Smooth muscle cell (in vitro differentiated cells): ENCODE measurements around the gene MLPH. TPM values are rescaled to one million over a fixed set of nuclear protein-coding genes. Genes with fewer than 3 reads are reported as not detected.

Experiments used
- DNase-seq: peaks from one replicate; lab custom pipeline; 2025; ENCODE audit not compliant: unreplicated experiment; lab: John Stamatoyannopoulos, UW
- H2AFZ ChIP-seq: fragments of 200-600 bp; sonication (generic); 2 replicates; pipeline ENCODE4 v1.6.0; 2016; ENCODE audit warnings: antibody characterized with exemption, low read depth, mild to moderate bottlenecking
- H3F3A ChIP-seq: fragments of 200-600 bp; sonication (generic); 2 replicates; pipeline ENCODE4 v1.6.0; 2017; ENCODE audit warnings: antibody characterized with exemption, low read depth
- H3K27ac ChIP-seq: fragments of 200-600 bp; sonication (generic); 2 replicates; pipeline ENCODE4 v1.5.1; 2016; ENCODE audit warnings: low read depth, mild to moderate bottlenecking
- H3K27me3 ChIP-seq: fragments of 200-600 bp; sonication (generic); 2 replicates; pipeline ENCODE4 v1.6.1; 2016; ENCODE audit warnings: low read depth, mild to moderate bottlenecking
- H3K36me3 ChIP-seq: fragments of 200-600 bp; sonication (generic); 2 replicates; pipeline ENCODE4 v1.5.1; 2016; ENCODE audit warnings: low read depth
- H3K4me1 ChIP-seq: fragments of 200-600 bp; sonication (generic); 2 replicates; pipeline ENCODE4 v1.5.1; 2016; ENCODE audit warnings: low read depth
- H3K4me2 ChIP-seq: fragments of 200-600 bp; sonication (generic); 2 replicates; pipeline ENCODE4 v1.6.0; 2016; ENCODE audit warnings: mild to moderate bottlenecking
- H3K4me3 ChIP-seq: fragments of 200-600 bp; sonication (generic); 2 replicates; pipeline ENCODE4 v1.5.1; 2016; ENCODE audit warnings: mild to moderate bottlenecking
- H3K79me2 ChIP-seq: fragments of 200-600 bp; sonication (generic); 2 replicates; pipeline ENCODE4 v1.6.0; 2016; ENCODE audit warnings: low read depth, mild to moderate bottlenecking
- H3K9ac ChIP-seq: fragments of 200-600 bp; sonication (generic); 2 replicates; pipeline ENCODE4 v1.6.0; 2016; ENCODE audit warnings: low read depth
- H3K9me3 ChIP-seq: fragments of 200-600 bp; sonication (generic); replicated peaks from 2 replicates; pipeline ENCODE4 v1.5.1; 2016; ENCODE audit warnings: low read depth
- H4K20me1 ChIP-seq: fragments of 200-600 bp; sonication (generic); 2 replicates; pipeline ENCODE4 v1.6.0; 2016; ENCODE audit warnings: low read depth
- WGBS: methylation state at CpG from one replicate; pipeline ENCODE4 v1.1.7; 2016; ENCODE audit warnings: low lambda C conversion rate; 5-methylcytosine and 5-hydroxymethylcytosine counted together
- polyA plus RNA-seq: library from polyadenylated mRNA; unstranded; fragments of >200 nt; fragmentation: Nextera tagmentation; extraction: Ambion mirVana; gene quantifications from 2 replicates; pipeline ENCODE4 v1.2.1, GENCODE V29; 2016
- total RNA-seq: library from RNA; depleted of rRNA; stranded (reverse); fragments of >200 nt; gene quantifications from 2 replicates; pipeline ENCODE4 v1.2.3, GENCODE V29; 2014
- TF ChIP-seq, protein P1 (sequence below): fragments of 200-600 bp; sonication (generic); IDR thresholded peaks from 2 replicates; pipeline ENCODE4 v1.5.1; 2017; ENCODE audit warnings: borderline replicate concordance, mild to moderate bottlenecking, antibody characterized with exemption; ENCODE audit not compliant: insufficient read depth, poor library complexity, severe bottlenecking

Gene MLPH
- total and polyA plus RNA-seq, 2 experiments from 2014 or later = 32.8 to 36.4 TPM

- WGBS = 79% methylated on average over 9 of the region's 9 CpGs
- H3K79me2 ChIP-seq = no peaks in the 10 kb centered on the region
- peaks cover 35% of the 10 kb centered on the region for H3K4me1 ChIP-seq
- H3F3A ChIP-seq = peaks cover 11% of the 10 kb centered on the region
- H3K36me3 ChIP-seq = no peaks in the 10 kb centered on the region
- H2AFZ ChIP-seq = peak overlapping the region; percentile 68
- peak overlapping the region; percentile 61 for H3K27ac ChIP-seq
- TF ChIP-seq, protein P1, sequence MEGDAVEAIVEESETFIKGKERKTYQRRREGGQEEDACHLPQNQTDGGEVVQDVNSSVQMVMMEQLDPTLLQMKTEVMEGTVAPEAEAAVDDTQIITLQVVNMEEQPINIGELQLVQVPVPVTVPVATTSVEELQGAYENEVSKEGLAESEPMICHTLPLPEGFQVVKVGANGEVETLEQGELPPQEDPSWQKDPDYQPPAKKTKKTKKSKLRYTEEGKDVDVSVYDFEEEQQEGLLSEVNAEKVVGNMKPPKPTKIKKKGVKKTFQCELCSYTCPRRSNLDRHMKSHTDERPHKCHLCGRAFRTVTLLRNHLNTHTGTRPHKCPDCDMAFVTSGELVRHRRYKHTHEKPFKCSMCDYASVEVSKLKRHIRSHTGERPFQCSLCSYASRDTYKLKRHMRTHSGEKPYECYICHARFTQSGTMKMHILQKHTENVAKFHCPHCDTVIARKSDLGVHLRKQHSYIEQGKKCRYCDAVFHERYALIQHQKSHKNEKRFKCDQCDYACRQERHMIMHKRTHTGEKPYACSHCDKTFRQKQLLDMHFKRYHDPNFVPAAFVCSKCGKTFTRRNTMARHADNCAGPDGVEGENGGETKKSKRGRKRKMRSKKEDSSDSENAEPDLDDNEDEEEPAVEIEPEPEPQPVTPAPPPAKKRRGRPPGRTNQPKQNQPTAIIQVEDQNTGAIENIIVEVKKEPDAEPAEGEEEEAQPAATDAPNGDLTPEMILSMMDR = no peak
- no peak for DNase-seq
- peak overlapping the region; percentile 49 for H3K4me2 ChIP-seq
- H3K4me3 ChIP-seq = no peak overlapping the region
- H4K20me1 ChIP-seq = no peaks in the 10 kb centered on the region
- peak overlapping the region; percentile 6 for H3K9ac ChIP-seq
- no peaks in the 10 kb centered on the region for H3K27me3 ChIP-seq
- no peaks in the 10 kb centered on the region for H3K9me3 ChIP-seq
Measured at GRCh38 chr2:237599465-237600110, 112.5 kb downstream of the MLPH start.

DNA sequence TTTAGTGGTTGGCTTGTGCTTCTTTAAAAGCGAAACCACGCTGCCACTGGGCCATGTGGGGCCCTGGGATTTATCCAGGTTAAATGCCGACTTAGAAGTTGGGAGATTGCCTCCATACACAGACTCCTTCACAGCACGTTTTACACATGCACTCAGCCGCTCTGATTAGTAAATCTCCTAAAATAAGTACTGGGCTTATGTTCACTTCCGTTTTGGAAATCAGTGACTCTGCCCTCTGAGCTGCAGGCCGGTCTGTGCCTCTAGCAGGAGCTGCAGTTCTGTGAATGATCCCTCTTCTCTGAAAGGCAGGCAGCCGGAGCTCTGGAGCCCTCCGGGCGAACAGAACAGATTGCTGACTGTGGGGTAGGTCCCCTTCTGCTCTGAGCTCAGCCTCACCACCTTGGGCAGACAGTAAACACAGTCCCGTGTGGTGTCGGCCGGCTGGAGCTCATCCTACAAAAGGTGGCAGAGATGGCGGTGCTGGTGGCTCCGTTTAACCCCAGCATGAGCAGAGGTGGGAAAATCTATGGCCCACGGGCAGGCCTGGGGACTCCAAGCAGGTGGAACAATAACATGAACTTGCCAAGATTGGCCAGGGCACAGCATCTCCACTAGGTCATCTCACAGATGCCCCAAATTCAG lies 113.3 kb downstream of the MLPH start:
- H4K20me1 ChIP-seq = no peaks in the 10 kb centered on the region
- H3F3A ChIP-seq = peaks cover 11% of the 10 kb centered on the region
- no peak for DNase-seq
- WGBS = 34% methylated on average over 16 of the region's 16 CpGs
- peaks cover 27% of the 10 kb centered on the region for H3K4me1 ChIP-seq
- H3K36me3 ChIP-seq = no peaks in the 10 kb centered on the region
- H2AFZ ChIP-seq = peak overlapping the region; percentile 68
- H3K4me2 ChIP-seq = peak overlapping the region; percentile 49
- no peaks in the 10 kb centered on the region for H3K27me3 ChIP-seq
- H3K4me3 ChIP-seq = no peak overlapping the region
- H3K79me2 ChIP-seq = no peaks in the 10 kb centered on the region
- H3K9ac ChIP-seq = peak overlapping the region; percentile 6
- TF ChIP-seq, protein P1 = no peak
- no peaks in the 10 kb centered on the region for H3K9me3 ChIP-seq
- H3K27ac ChIP-seq = peak overlapping the region; percentile 61

DNA sequence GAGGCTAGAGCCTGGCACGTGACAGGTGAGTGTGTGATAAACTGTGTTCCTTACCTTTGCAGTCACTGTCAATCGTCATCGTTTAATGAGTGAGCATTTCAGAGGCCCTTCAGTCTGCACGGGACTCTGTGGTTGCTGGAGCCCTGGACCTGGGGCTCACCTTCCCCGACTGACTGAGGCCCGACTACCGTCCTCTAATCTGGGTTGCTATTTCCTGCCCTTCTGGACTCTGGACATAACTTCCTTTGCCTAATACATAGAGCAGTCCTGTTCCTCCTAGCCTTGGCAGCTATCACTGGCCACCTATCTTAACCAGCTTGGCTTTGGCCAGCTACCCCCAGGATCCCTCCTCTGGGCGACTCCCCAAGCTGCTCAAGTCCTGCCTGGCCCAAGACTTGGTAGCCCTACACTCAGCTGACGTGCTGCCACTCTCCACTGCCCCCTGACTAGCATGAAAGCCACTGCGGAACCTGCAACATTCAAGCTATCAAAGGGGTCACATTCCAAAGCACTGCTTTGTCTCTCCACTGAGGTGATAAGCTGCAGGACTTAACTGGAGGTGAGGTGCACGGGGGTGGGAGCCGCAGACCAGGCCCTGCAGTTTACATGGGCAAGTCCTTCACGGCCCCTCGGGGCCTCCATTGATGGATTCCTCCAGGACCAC lies 114.5 kb downstream of the MLPH start:
- no peak overlapping the region for H2AFZ ChIP-seq

More for the DNA sequence above, 114.5 kb downstream of the MLPH start:
- no peak overlapping the region for H3K4me2 ChIP-seq
- H3K27me3 ChIP-seq = no peaks in the 10 kb centered on the region
- no peak for DNase-seq
- peaks cover 11% of the 10 kb centered on the region for H3F3A ChIP-seq
- H3K27ac ChIP-seq = no peak overlapping the region
- H3K4me3 ChIP-seq = no peak overlapping the region
- H3K79me2 ChIP-seq = no peaks in the 10 kb centered on the region
- no peaks in the 10 kb centered on the region for H3K36me3 ChIP-seq
- H4K20me1 ChIP-seq = no peaks in the 10 kb centered on the region
- peaks cover 26% of the 10 kb centered on the region for H3K4me1 ChIP-seq
- H3K9me3 ChIP-seq = no peaks in the 10 kb centered on the region
- no peak overlapping the region for H3K9ac ChIP-seq
- TF ChIP-seq, protein P1 = no peak
- 81% methylated on average over 14 of the region's 14 CpGs for WGBS
